Mammary epithelial cell (primary cell): ENCODE results near the gene KCNJ9.

Experiments
- CTCF ChIP-seq, 2 donors: IDR thresholded peaks in 1 of 2; conservative IDR thresholded peaks in 1 of 2; 2 replicates each; pipeline ENCODE4 v1.5.1; 2011 to 2012; ENCODE audit warnings: inconsistent platforms in 2 of 2, low read length in 2 of 2, mild to moderate bottlenecking in 2 of 2, control low read depth in 1 of 2, low read depth in 1 of 2; ENCODE audit not compliant: insufficient read depth in 1 of 2; ENCODE audit errors: extremely low read depth in 1 of 2
- EZH2 ChIP-seq: IDR thresholded peaks from 2 replicates; pipeline ENCODE4 v1.6.1; 2012; ENCODE audit warnings: low read length, inconsistent platforms, borderline replicate concordance

- TF ChIP-seq EZH2 (no peak), CTCF (conservative IDR thresholded peaks at IDR 0.05 in 1 of 2, IDR thresholded peaks at IDR 0.05 in 1 of 2; ENCODE audit: extremely low read depth in 1 of 2, insufficient read depth in 1 of 2, low read depth in 1 of 2, low read length in 2 of 2) (no peak)
Observed at GRCh38 chr1:160116283-160117147, 35.2 kb downstream of the KCNJ9 start.
